ENCODE results near the gene COLEC11. TPM values are rescaled to one million over a fixed set of nuclear protein-coding genes. Genes with fewer than 3 reads are reported as not detected.

COLEC11 gene
- total and polyA plus RNA-seq, 2 of the 13 experiments (the other 11 are each of a cell fraction or from before 2014, with no cell fraction given): 1.5 to 3.0 TPM

DNA sequence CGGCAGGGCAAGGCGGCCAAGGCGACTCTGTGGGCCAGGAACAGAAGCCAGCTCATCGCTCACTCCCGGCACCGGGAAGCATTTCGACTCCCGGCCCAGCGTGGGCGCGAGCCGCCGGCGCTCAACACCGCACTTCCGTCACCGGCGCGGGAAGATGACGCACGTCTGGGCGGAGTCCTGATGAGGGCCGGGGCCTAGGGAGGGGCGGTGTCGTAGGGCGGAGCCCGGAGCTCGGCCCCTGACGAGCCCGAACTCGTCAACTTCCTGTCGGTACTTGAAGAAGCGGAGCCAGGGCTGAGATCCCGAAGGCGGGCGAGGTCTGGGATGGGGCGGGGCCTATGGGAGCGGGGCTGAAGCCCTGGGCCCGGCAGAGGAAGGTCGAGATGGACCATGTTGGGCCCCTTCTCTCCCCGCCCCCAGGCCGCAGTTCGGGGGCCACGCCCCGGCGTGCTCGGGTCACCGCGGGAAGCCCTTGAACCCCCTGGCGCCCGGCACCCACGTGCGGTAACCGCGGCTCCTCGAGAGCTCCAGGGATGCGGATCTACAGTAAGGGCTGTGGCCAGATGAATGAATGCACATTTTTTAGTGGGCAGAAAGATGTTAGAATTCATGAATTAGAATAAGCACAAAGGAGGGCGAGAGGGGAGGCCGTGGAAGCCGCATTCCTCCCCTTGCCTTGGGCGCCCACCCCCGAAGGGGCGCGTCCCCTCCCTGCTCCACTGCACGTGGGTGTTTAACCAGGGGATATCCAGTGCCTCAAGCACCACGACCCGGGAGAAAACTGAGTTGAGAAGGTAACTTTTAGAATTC lies 36.5 kb upstream of the COLEC11 start, which contains the start of gene RNASEH1 (continued):
- peak; percentile 98 for TF ChIP-seq CREM (IDR thresholded peaks at IDR 0.05)
- TF ChIP-seq CREM (CRISPR knock-in tag; IDR thresholded peaks at IDR 0.05): peak; percentile 92
- TF ChIP-seq ZNF564 (CRISPR knock-in tag; IDR thresholded peaks at IDR 0.05): peak; percentile 73
- peak; percentile 60 for TF ChIP-seq NR2F6 (IDR thresholded peaks at IDR 0.05)
- TF ChIP-seq NR2F6 (CRISPR knock-in tag; IDR thresholded peaks at IDR 0.05): peak; percentile 92
- peak; percentile 94 for TF ChIP-seq ZFP90 (CRISPR knock-in tag; IDR thresholded peaks at IDR 0.05; ENCODE audit: borderline replicate concordance)
- TF ChIP-seq HOXA3 (CRISPR knock-in tag; IDR thresholded peaks at IDR 0.05): peak; percentile 97
- peak; percentile 99 for TF ChIP-seq REPIN1 (CRISPR knock-in tag; IDR thresholded peaks at IDR 0.05; ENCODE audit: borderline replicate concordance, low read depth)
- TF ChIP-seq, protein P1, sequence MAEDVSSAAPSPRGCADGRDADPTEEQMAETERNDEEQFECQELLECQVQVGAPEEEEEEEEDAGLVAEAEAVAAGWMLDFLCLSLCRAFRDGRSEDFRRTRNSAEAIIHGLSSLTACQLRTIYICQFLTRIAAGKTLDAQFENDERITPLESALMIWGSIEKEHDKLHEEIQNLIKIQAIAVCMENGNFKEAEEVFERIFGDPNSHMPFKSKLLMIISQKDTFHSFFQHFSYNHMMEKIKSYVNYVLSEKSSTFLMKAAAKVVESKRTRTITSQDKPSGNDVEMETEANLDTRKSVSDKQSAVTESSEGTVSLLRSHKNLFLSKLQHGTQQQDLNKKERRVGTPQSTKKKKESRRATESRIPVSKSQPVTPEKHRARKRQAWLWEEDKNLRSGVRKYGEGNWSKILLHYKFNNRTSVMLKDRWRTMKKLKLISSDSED (CRISPR knock-in tag; IDR thresholded peaks at IDR 0.05): peak; percentile 36; the same call in 1 of the 2 replicates
- peak; percentile 32; the same call in 1 of the 2 replicates for TF ChIP-seq LBX2 (CRISPR knock-in tag; IDR thresholded peaks at IDR 0.05; ENCODE audit: borderline replicate concordance)
- peak; percentile 91 for TF ChIP-seq HINFP (CRISPR knock-in tag; IDR thresholded peaks at IDR 0.05; ENCODE audit: low read depth)
- TF ChIP-seq ZMAT3 (CRISPR knock-in tag; conservative IDR thresholded peaks at IDR 0.05): peak; percentile 82
- peak; percentile 22; the same call in 1 of the 2 replicates for TF ChIP-seq ZBTB21 (CRISPR knock-in tag; IDR thresholded peaks at IDR 0.05)
- TF ChIP-seq, protein P2, sequence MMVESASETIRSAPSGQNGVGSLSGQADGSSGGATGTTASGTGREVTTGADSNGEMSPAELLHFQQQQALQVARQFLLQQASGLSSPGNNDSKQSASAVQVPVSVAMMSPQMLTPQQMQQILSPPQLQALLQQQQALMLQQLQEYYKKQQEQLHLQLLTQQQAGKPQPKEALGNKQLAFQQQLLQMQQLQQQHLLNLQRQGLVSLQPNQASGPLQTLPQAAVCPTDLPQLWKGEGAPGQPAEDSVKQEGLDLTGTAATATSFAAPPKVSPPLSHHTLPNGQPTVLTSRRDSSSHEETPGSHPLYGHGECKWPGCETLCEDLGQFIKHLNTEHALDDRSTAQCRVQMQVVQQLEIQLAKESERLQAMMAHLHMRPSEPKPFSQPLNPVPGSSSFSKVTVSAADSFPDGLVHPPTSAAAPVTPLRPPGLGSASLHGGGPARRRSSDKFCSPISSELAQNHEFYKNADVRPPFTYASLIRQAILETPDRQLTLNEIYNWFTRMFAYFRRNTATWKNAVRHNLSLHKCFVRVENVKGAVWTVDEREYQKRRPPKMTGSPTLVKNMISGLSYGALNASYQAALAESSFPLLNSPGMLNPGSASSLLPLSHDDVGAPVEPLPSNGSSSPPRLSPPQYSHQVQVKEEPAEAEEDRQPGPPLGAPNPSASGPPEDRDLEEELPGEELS (CRISPR knock-in tag; IDR thresholded peaks at IDR 0.05): peak; percentile 73; the same call in 1 of the 2 replicates
- TF ChIP-seq TCF7L2 (IDR thresholded peaks at IDR 0.05; ENCODE audit: low read depth, low read length): no peak
- TF ChIP-seq ZMAT5 (CRISPR knock-in tag; IDR thresholded peaks at IDR 0.05; ENCODE audit: borderline replicate concordance, low read depth): no peak
- peak; percentile 80 for TF ChIP-seq ZNF256 (CRISPR knock-in tag; conservative IDR thresholded peaks at IDR 0.05)
- peak; percentile 95 for TF ChIP-seq ZNF883 (CRISPR knock-in tag; IDR thresholded peaks at IDR 0.05; ENCODE audit: not compliant biosample characterization)
- peak; percentile 89 for TF ChIP-seq ZNF609 (CRISPR knock-in tag; IDR thresholded peaks at IDR 0.05; ENCODE audit: borderline replicate concordance)
